Measurements from ENCODE around the gene LSAMP. TPM values are rescaled to one million over a fixed set of nuclear protein-coding genes. Genes with fewer than 3 reads are reported as not detected.

LSAMP gene
- total RNA-seq, 1 experiment from 2014 or later: 3.1 TPM

DNA sequence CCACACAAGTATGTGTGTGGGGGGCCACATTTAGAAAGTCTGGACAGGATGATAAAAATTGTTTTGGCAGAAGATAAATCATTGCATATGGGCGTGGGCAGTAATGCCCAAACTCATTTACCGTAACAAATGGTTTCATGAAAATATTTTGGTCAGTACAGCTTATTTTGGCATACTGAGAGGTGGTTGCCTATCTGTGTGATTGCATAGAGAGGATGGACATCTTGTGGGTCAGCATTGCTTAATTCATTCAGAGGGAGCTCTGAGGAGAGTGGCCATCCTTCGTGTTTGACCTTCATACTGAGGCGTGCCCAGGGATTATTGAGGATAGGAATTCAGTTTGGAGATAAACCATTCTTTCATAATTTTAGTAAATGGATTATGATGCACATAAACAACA lies 659.5 kb downstream of the LSAMP start:
- DNase-seq (ENCODE audit: low read depth, low spot score) (no peak), ATAC-seq (no peak)
- intact Hi-C loops (cut with micrococcal nuclease; ENCODE audit: unreplicated experiment) (loop anchor here (10.0 kb wide), 1 partner anchor 571 kb away; no protein-coding TSS in a partner anchor), in situ Hi-C loops (cut with HindIII; ENCODE audit: low pct_unique_long_range_greater_than_20kb, low sequenced_read_pairs) (no loop called here)
- ChIA-PET POLR2A (no interaction called here), CTCF (no interaction called here)
- BruUV-seq (replicated peaks): no TSS peak
- H3K36me3 ChIP-seq (ENCODE audit: control insufficient read depth, insufficient read depth, low read length): no peaks in the 10 kb centered on the region
- no peaks in the 10 kb centered on the region for H3K9me3 ChIP-seq (ENCODE audit: control insufficient read depth, insufficient read depth, low read depth, low read length)
- H3K27ac ChIP-seq (ENCODE audit: low read length): no peak overlapping the region
- TF ChIP-seq, protein P1, sequence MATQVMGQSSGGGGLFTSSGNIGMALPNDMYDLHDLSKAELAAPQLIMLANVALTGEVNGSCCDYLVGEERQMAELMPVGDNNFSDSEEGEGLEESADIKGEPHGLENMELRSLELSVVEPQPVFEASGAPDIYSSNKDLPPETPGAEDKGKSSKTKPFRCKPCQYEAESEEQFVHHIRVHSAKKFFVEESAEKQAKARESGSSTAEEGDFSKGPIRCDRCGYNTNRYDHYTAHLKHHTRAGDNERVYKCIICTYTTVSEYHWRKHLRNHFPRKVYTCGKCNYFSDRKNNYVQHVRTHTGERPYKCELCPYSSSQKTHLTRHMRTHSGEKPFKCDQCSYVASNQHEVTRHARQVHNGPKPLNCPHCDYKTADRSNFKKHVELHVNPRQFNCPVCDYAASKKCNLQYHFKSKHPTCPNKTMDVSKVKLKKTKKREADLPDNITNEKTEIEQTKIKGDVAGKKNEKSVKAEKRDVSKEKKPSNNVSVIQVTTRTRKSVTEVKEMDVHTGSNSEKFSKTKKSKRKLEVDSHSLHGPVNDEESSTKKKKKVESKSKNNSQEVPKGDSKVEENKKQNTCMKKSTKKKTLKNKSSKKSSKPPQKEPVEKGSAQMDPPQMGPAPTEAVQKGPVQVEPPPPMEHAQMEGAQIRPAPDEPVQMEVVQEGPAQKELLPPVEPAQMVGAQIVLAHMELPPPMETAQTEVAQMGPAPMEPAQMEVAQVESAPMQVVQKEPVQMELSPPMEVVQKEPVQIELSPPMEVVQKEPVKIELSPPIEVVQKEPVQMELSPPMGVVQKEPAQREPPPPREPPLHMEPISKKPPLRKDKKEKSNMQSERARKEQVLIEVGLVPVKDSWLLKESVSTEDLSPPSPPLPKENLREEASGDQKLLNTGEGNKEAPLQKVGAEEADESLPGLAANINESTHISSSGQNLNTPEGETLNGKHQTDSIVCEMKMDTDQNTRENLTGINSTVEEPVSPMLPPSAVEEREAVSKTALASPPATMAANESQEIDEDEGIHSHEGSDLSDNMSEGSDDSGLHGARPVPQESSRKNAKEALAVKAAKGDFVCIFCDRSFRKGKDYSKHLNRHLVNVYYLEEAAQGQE (IDR thresholded peaks at IDR 0.05; ENCODE audit: insufficient read depth in 1 of 2, low read depth in 2 of 2, low read length in 1 of 2): no peak
- TF ChIP-seq TCF7L2 (IDR thresholded peaks at IDR 0.05; ENCODE audit: low read depth, low read length) (no peak), SIN3A (IDR thresholded peaks at IDR 0.05; ENCODE audit: borderline replicate concordance, insufficient read depth, low read depth, low read length) (no peak), POLR2AphosphoS5 (IDR thresholded peaks at IDR 0.05; ENCODE audit: low read depth, low read length) (no peak)
- no peak overlapping the region for H3K4me3 ChIP-seq (ENCODE audit: low read depth in 2 of 2, low read length in 2 of 2)
- H3K27me3 ChIP-seq (ENCODE audit: control insufficient read depth, insufficient read depth, low read length): no peaks in the 10 kb centered on the region
- peaks cover 6% of the 10 kb centered on the region; the same call in 1 of the 2 replicates for H3K4me1 ChIP-seq (ENCODE audit: control insufficient read depth, insufficient read depth, low read length)

DNA sequence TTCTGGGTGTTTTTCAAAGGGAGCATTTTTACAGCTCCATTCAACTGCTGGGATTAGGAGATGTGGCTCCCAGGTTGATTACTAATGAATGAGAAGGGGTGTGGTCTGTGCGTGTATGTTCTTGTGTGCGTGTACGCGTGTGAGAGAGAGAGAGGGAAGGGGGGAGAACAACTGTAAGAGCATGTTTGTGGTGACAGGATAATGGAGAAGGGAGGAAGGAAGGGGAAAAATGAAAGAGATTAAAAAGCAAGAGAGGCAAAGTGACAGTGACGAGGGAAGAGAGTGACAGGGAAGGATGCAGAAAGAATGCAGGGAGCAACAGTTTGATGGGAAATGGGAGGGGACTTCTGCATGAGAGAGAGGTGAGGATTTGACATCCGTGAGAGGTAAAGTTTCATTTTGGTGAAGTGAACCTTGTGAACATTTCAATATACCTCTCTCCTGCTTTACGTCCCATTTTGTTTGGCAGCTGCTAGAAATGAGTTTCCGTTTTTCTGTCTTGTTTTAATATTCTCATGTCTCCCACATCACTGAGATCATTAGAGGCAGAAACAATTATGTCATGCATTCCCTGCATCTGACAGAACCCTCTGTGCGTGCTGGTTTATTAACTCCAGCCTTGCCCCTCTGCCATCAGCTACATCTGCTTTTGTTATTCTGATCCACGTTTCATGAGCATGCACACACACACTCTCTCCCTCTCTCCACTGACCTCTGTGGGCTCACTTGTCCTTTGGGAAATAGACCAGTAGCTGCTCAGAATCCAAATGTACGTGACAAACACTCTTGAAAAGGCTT lies 660.3 kb downstream of the LSAMP start:
- Histone ChIP-seq H3K4me1 (ENCODE audit: control insufficient read depth, insufficient read depth, low read length) (0 out of 2 replicates have a peak, but pooled peaks cover 4% of the 10 kb centered on the region), H3K27ac (ENCODE audit: low read length) (no peak overlapping the region), H3K4me3 (ENCODE audit: low read depth in 2 of 2, low read length in 2 of 2) (peak overlapping the region; percentile 47 to 62), H3K36me3 (ENCODE audit: control insufficient read depth, insufficient read depth, low read length) (no peaks in the 10 kb centered on the region), H3K9me3 (ENCODE audit: control insufficient read depth, insufficient read depth, low read depth, low read length) (no peaks in the 10 kb centered on the region), H3K27me3 (ENCODE audit: control insufficient read depth, insufficient read depth, low read length) (no peaks in the 10 kb centered on the region)
- no TSS peak for BruUV-seq (replicated peaks)
- no peak for DNase-seq (ENCODE audit: low read depth, low spot score)
- CTCF ChIA-PET: no interaction called here
- TF ChIP-seq, protein P2, sequence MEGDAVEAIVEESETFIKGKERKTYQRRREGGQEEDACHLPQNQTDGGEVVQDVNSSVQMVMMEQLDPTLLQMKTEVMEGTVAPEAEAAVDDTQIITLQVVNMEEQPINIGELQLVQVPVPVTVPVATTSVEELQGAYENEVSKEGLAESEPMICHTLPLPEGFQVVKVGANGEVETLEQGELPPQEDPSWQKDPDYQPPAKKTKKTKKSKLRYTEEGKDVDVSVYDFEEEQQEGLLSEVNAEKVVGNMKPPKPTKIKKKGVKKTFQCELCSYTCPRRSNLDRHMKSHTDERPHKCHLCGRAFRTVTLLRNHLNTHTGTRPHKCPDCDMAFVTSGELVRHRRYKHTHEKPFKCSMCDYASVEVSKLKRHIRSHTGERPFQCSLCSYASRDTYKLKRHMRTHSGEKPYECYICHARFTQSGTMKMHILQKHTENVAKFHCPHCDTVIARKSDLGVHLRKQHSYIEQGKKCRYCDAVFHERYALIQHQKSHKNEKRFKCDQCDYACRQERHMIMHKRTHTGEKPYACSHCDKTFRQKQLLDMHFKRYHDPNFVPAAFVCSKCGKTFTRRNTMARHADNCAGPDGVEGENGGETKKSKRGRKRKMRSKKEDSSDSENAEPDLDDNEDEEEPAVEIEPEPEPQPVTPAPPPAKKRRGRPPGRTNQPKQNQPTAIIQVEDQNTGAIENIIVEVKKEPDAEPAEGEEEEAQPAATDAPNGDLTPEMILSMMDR (IDR thresholded peaks at IDR 0.05): no peak; the same call in none of the 2 replicates
- POLR2A ChIA-PET: no interaction called here
- in situ Hi-C loops (cut with HindIII; ENCODE audit: low pct_unique_long_range_greater_than_20kb, low sequenced_read_pairs) (no loop called here), intact Hi-C loops (cut with micrococcal nuclease; ENCODE audit: unreplicated experiment) (loop anchor here (10.0 kb wide), 1 partner anchor 570 kb away; no protein-coding TSS in a partner anchor)
- ATAC-seq: no peak
